ENCODE results near the gene FAM227B.
"Not testable (repeated sequence)": the region's sequence is repeated elsewhere in the genome, so short reads cannot be mapped to it uniquely, and the experiment has no call there.

GRCh38 chr15:49550342-49550741 lies 70.3 kb downstream of the FAM227B start:
- not testable (repeated sequence) for TF ChIP-seq FOXM1 (IDR thresholded peaks at IDR 0.05; ENCODE audit: borderline replicate concordance); TARDBP (IDR thresholded peaks at IDR 0.05); ELF4 (IDR thresholded peaks at IDR 0.05); ARNT (IDR thresholded peaks at IDR 0.05); NFRKB (IDR thresholded peaks at IDR 0.05); LEF1 (IDR thresholded peaks at IDR 0.05; ENCODE audit: borderline replicate concordance); SP1 (IDR thresholded peaks at IDR 0.05); L3MBTL2 (conservative IDR thresholded peaks at IDR 0.05)
- TF ChIP-seq, protein P1, sequence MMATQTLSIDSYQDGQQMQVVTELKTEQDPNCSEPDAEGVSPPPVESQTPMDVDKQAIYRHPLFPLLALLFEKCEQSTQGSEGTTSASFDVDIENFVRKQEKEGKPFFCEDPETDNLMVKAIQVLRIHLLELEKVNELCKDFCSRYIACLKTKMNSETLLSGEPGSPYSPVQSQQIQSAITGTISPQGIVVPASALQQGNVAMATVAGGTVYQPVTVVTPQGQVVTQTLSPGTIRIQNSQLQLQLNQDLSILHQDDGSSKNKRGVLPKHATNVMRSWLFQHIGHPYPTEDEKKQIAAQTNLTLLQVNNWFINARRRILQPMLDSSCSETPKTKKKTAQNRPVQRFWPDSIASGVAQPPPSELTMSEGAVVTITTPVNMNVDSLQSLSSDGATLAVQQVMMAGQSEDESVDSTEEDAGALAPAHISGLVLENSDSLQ (IDR thresholded peaks at IDR 0.05): not testable (repeated sequence)
